Lung microvascular endothelial cell (primary cell): ENCODE data around the gene EDC4. TPM values are rescaled to one million over a fixed set of nuclear protein-coding genes. Genes with fewer than 3 reads are reported as not detected.
A peak's percentile ranks its signal among the peaks of the same experiment; 100 is the strongest.
"Not testable (repeated sequence)": the region's sequence is repeated elsewhere in the genome, so short reads cannot be mapped to it uniquely, and the experiment has no call there.

ENCODE experiments used
- DNase-seq, 2 donors: peaks; one replicate each; pipeline versions ENCODE4 v3.0.0 to v3.0.0-alpha.2; 2010; ENCODE audit warnings: low read depth in 2 of 2
- total RNA-seq: library from RNA; depleted of rRNA; stranded (reverse); fragments of >200 nt; gene quantifications from 2 replicates; pipeline ENCODE4 v1.2.1, GENCODE V29; 2014

The EDC4 gene
- total RNA-seq, 1 donor from 2014 or later: 42.9 TPM

- no peak for DNase-seq
Observed at GRCh38 chr16:67909056-67909742, 36.3 kb downstream of the EDC4 start.

- DNase-seq: peak in 1 of 2 donors; percentile 60
Observed at GRCh38 chr16:67910158-67910557, 37.3 kb downstream of the EDC4 start.

GRCh38 chr16:67914758-67915495, 42.1 kb downstream of the EDC4 start:
- DNase-seq: no peak

- DNase-seq: not testable (repeated sequence)
Observed at GRCh38 chr16:67915496-67915769, 42.6 kb downstream of the EDC4 start.

- peak in 1 of 2 donors; percentile 50 for DNase-seq
Observed at GRCh38 chr16:67915831-67916723, 43.2 kb downstream of the EDC4 start.

- no peak for DNase-seq
Observed at GRCh38 chr16:67917140-67917851, 44.4 kb downstream of the EDC4 start.

GRCh38 chr16:67917852-67918236, 45.0 kb downstream of the EDC4 start:
- peak in 1 of 2 donors; percentile 77 for DNase-seq

GRCh38 chr16:67919622-67920221, 46.9 kb downstream of the EDC4 start:
- no peak for DNase-seq

- peak in 1 of 2 donors; percentile 43 for DNase-seq
Observed at GRCh38 chr16:67922221-67922620, 49.4 kb downstream of the EDC4 start.

GRCh38 chr16:67922740-67923139, 49.9 kb downstream of the EDC4 start:
- DNase-seq: peak in 1 of 2 donors; percentile 49

GRCh38 chr16:67923414-67924116, 50.7 kb downstream of the EDC4 start:
- peak in 1 of 2 donors; percentile 39 for DNase-seq

GRCh38 chr16:67924140-67924906, 51.5 kb downstream of the EDC4 start:
- DNase-seq: peak in 1 of 2 donors; percentile 33

GRCh38 chr16:67926181-67926750, 53.4 kb downstream of the EDC4 start:
- DNase-seq: peak; percentile 82 to 87

- DNase-seq: no peak
Observed at GRCh38 chr16:67927131-67927941, 54.5 kb downstream of the EDC4 start.

GRCh38 chr16:67928147-67928546, 55.3 kb downstream of the EDC4 start:
- DNase-seq: no peak

GRCh38 chr16:67928561-67929364, 55.9 kb downstream of the EDC4 start:
- DNase-seq: peak; percentile 65 to 81

- no peak for DNase-seq
Observed at GRCh38 chr16:67930191-67930590, 57.3 kb downstream of the EDC4 start.
